Measurements from ENCODE around the gene PTPRK. TPM values are rescaled to one million over a fixed set of nuclear protein-coding genes. Genes with fewer than 3 reads are reported as not detected.

Gene PTPRK
- 24.1 TPM for polyA plus RNA-seq (ENCODE audit: insufficient read length)

- DNase-seq = peak; percentile 95
Measured at GRCh38 chr6:128520436-128521281, at the start of gene PTPRK. TSS of gene PTPRK (minus strand) at chr6:128520599. CDS start at chr6:128520358, 241 bp downstream.

- DNase-seq = no peak
Measured at GRCh38 chr6:128567029-128567428, 46.6 kb upstream of the PTPRK start.

GRCh38 chr6:128560966-128561365 is 40.6 kb upstream of the PTPRK start:
- DNase-seq = no peak

- DNase-seq = no peak
Measured at GRCh38 chr6:128558924-128559323, 38.5 kb upstream of the PTPRK start.

DNA sequence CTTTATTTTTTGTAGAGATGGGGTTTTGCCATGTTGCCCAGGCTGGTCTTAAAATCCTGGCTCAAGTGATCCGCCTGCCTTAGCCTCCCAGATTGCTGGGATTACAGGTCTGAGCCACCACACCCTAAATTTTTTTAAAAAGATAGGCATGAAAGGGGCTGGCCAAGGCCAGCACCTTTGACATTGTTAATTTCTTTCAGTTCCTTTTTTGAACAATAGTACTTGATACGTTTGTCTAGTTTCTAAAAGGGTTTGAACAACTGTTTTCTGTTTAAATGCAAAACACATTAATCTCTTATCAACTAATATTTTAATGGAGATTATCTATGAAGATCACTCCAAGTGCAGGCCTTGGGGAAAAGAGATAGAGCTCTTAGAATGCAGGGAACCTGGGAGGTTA is 37.6 kb upstream of the PTPRK start:
- no peak for DNase-seq

- no peak for DNase-seq
Measured at GRCh38 chr6:128557081-128557480, 36.7 kb upstream of the PTPRK start.

DNA sequence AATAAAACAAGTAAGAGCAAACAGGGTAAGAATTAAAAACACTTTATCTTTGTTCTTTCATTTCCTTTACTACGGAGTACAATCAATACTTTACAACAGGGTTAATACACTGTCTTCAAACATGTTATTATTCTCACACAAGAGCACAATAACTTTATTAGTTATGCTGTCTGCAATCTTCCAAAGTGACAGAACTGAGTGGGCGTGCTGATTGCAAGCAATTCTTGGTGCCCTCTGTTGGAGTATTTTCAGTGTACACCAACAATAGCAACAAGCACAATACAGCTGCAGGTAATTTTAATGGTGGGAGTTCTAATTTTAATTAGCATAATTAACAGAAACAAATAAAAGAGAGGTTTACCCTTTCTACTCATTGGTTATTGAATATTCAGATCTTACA is 33.9 kb upstream of the PTPRK start:
- no peak for DNase-seq

DNA sequence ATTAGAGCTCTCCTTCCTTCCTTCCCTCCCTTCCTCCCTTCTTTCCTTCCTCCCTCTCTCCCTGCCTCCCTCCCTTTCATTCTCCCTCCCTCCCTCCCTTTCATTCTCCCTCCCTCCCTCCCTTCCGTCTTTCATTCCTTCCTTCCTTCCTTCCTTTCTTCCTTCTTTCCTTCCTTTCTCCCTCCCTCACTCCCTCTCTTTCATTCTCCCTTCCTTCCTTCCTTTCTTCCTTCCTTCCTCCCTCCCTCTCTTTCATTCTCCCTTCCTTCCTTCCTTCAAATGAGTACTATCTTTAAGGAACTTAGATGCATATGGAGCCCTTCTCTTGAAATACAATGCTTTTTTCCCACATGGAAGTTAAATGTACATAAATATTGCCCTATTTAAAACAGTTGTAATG is 20.9 kb upstream of the PTPRK start:
- no peak for DNase-seq

GRCh38 chr6:128538763-128539162 is 18.4 kb upstream of the PTPRK start:
- no peak for DNase-seq

- no peak for DNase-seq
Measured at GRCh38 chr6:128532827-128533226, 12.4 kb upstream of the PTPRK start.

DNA sequence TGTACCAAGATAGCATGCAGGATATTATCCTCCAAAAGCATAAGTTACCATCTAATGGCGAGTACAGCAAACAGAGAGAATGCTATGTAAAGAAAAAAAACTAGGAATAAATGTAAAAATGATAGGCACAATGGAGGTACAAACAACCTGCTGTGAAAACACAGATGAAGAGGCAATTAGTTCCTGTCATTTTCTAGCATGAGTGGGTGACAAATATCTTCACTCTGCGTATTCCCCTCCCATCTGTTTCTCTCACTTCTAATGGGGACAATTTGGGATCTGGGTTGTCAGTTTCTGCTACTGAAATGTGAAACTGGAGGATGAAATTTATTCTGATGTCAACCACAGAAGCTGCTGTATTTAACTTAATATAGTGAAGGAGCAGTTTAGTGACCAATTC is 11.7 kb upstream of the PTPRK start:
- no peak for DNase-seq

DNA sequence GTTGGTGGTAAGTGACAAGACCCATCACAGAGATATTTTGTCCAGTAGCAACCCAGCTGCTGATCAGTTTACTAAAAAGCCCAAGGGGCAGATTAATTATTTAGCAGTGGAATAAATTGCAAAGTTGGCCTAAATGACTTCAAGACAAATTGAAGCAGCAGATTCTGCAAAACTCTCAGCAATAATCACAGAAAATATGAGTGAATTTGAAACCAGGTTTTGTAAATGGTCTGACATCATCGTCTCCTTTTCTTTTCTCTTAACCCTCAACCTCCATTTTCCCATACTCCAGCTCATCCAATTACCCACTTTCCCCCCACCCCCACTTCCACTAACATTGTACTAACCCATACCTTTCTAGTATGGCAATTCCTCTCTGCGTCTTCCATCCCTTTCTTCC is 11.3 kb upstream of the PTPRK start:
- no peak for DNase-seq

GRCh38 chr6:128528241-128528640 is 7.8 kb upstream of the PTPRK start:
- DNase-seq = no peak

GRCh38 chr6:128527375-128527774 is 7.0 kb upstream of the PTPRK start:
- no peak for DNase-seq

DNA sequence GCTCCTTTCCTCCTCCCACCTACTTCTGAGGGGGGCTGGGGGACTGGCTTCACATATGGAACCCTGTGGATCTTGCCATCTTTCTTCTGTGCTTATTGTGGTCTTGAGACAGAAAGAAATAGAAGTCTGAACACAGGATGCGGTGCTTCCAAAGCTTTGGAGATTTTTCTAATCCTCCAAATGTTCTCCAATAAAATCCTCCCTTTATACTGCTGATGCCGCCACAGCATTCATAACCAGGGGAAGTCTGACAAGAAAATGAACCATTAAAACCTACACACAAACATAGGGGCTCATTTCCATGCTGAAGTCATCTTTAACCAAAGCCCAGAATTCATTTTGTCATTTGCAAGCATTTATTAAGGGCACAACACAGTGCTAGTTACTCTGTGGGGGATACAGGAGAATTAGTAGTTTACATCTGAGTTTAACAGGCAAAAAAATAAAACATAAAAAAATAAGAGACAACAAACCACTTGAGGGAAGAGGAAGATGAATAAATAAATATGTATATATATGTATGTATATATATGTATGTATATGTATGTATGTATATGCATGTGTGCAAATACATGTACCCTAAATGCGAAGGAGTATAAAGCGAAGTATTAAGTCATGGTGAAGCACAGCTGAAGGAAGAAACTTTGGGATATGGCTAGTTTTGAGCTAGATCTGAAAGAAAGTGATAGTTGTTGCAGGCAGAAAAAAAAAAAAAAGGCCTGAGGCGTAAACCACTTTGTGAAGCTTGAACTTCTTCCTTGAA is 5.9 kb upstream of the PTPRK start:
- no peak for DNase-seq

DNA sequence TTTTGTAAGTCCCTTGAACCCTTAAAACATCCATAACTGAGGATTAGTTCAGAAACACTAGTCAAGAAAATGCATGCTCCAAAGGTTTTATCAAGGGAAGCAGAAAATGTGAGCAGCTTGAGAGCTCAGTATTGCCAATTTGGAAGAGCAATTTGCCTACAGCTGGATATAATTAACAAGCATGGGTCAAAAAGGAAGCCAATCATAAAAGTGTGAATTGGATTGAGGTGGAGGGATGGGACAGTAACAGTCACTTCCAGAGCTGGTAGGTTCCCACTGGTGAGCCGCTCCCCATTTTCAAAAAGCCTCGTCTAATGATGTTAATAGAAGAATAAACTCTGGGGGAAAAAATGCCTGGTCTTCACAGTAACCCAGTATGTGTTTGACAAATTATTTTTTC is 5.0 kb upstream of the PTPRK start:
- DNase-seq = no peak

DNA sequence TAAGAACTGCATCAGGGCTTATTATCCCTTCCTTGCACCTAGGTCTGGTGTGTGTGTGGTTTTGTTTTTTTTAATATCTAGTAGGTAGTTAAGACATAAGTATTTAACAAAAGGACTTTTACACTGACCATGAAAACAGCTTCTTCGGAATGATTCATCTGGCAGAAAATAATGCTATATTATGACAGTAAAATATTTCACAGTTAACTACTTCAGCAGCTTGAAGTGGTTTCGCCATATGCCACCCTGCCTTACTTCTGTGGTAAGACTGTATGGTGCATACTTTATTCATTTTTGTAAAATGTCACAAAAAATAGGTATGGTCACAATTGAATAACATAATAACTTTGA is 858 bp upstream of the PTPRK start:
- no peak for DNase-seq

GRCh38 chr6:128519931-128520435 is 416 bp downstream of the PTPRK start:
- DNase-seq = no peak

- DNase-seq = peak; percentile 60
Measured at GRCh38 chr6:128519132-128519930, 1.1 kb downstream of the PTPRK start.

DNA sequence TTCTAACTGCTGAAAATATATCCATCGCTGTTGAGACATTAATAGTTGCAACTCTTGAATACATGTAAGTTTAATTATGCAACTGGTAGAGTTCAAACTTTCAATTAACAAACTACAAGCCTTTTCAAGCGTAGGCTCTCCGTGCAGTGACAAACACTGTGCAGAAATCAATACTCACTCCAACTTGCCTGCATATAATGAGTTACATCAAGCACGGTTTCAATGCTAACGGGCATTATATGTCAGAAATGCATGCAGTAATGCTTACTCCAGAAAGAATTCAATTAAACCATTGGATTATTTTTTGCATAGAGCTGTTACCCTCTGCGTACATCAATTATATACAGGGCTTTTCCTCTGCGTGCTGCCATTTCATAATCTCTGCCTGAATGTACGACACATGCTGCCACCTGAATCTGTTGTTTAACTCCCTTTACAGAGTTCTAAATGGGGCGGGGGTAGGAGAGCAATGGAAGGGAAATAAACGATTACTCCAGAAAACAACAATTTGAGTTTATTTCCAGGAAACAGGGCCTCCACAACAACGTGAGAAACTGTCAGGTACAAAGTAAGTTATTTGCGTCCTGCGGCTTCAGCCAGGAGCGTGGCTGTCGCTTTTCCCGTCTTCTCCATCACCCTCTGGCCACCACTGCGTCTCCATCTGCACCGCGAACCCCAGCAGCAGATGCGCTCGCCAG is 1.8 kb downstream of the PTPRK start:
- no peak for DNase-seq

DNA sequence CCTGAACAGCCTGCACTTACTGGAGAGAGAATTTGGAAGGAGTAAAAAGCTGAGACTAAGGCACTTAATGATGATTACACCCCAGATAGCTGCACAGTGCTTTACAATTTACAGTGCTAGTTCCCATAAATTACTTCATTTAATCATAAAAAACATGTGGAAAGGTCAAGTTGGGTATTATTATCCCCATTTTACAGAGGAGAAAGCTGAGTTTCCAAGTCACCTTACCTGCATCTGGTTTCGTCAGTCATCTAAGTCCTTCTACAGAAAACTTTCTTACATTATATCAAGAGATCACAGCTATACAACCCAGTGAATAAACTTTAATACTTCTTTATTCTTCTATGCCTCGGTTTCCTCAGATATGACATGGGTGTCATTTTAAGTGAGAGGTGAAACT is 3.3 kb downstream of the PTPRK start:
- DNase-seq = no peak

- no peak for DNase-seq
Measured at GRCh38 chr6:128516514-128516898, 3.9 kb downstream of the PTPRK start.
